GM23248 (cell line): ENCODE data around the gene RWDD3. TPM values are rescaled to one million over a fixed set of nuclear protein-coding genes. Genes with fewer than 3 reads are reported as not detected.

ENCODE experiments used
- DNase-seq: peaks from one replicate; pipeline ENCODE4 v3.0.0-alpha.2; 2015
- H2AFZ ChIP-seq: fragments of 200-600 bp; sonication (generic); 2 replicates; pipeline ENCODE4 v1.6.1; 2016; ENCODE audit warnings: antibody characterized with exemption
- H3F3A ChIP-seq: fragments of 200-600 bp; sonication (generic); 2 replicates; pipeline ENCODE4 v1.6.1; 2016; ENCODE audit warnings: mild to moderate bottlenecking, antibody characterized with exemption, mixed run types; ENCODE audit not compliant: insufficient read depth
- H3K27ac ChIP-seq: fragments of 200-600 bp; sonication (generic); 2 replicates; pipeline ENCODE4 v1.5.1; 2016; ENCODE audit warnings: mild to moderate bottlenecking
- H3K27me3 ChIP-seq: fragments of 200-600 bp; sonication (generic); replicated peaks from 2 replicates; pipeline ENCODE4 v1.6.1; 2016; ENCODE audit warnings: mild to moderate bottlenecking; ENCODE audit not compliant: insufficient read depth
- H3K36me3 ChIP-seq: fragments of 200-600 bp; sonication (generic); 2 replicates; pipeline ENCODE4 v1.6.1; 2016; ENCODE audit warnings: low read depth, mild to moderate bottlenecking
- H3K4me1 ChIP-seq: fragments of 200-600 bp; sonication (generic); 2 replicates; pipeline ENCODE4 v1.6.1; 2016; ENCODE audit warnings: mild to moderate bottlenecking; ENCODE audit not compliant: insufficient read depth
- H3K4me2 ChIP-seq: fragments of 200-600 bp; sonication (generic); one replicate; pipeline ENCODE4 v1.6.1; 2016; ENCODE audit warnings: mild to moderate bottlenecking; ENCODE audit not compliant: unreplicated experiment
- H3K4me3 ChIP-seq: fragments of 200-600 bp; sonication (generic); 2 replicates; pipeline ENCODE4 v1.5.1; 2016; ENCODE audit warnings: mild to moderate bottlenecking
- H3K79me2 ChIP-seq: fragments of 200-600 bp; sonication (generic); 2 replicates; pipeline ENCODE4 v1.6.1; 2016; ENCODE audit warnings: mild to moderate bottlenecking; ENCODE audit not compliant: insufficient read depth
- H3K9ac ChIP-seq: fragments of 200-600 bp; sonication (generic); 2 replicates; pipeline ENCODE4 v1.6.1; 2016; ENCODE audit warnings: mild to moderate bottlenecking
- H3K9me2 ChIP-seq: fragments of 200-600 bp; sonication (generic); 2 replicates; pipeline ENCODE4 v1.6.1; 2016; ENCODE audit warnings: mixed run types, mild to moderate bottlenecking, moderate library complexity; ENCODE audit not compliant: insufficient read depth
- H3K9me3 ChIP-seq: fragments of 200-600 bp; sonication (generic); one replicate; pipeline ENCODE4 v1.6.1; 2017; ENCODE audit warnings: low read depth
- H4K20me1 ChIP-seq: fragments of 200-600 bp; sonication (generic); 2 replicates; pipeline ENCODE4 v1.6.0; 2016; ENCODE audit not compliant: insufficient read depth
- EZH2 ChIP-seq: fragments of 200-600 bp; sonication (generic); IDR thresholded peaks from 2 replicates; pipeline ENCODE4 v1.6.1; 2018; ENCODE audit warnings: antibody characterized with exemption, mild to moderate bottlenecking; ENCODE audit not compliant: insufficient read depth, poor library complexity, severe bottlenecking
- EZH2phosphoT487 ChIP-seq: fragments of 200-600 bp; sonication (generic); IDR thresholded peaks from 2 replicates; pipeline ENCODE4 v1.6.1; 2018; ENCODE audit warnings: antibody characterized with exemption, moderate library complexity, mild to moderate bottlenecking, low read depth; ENCODE audit not compliant: insufficient read depth
- WGBS, 2 experiments: methylation state at CpG; one replicate each; pipeline ENCODE4 v1.1.6; 2015 to 2017; ENCODE audit warnings: low lambda C conversion rate in 2 of 2, low coverage in 1 of 2; ENCODE audit errors: missing lambda C conversion rate in 2 of 2; 5-methylcytosine and 5-hydroxymethylcytosine counted together
- in situ Hi-C: fragments of 300-500 bp; cut with MboI; formaldehyde crosslinking; loops from 2 replicates; pipeline ENCODE4 v1.15.0; 2020
- polyA plus RNA-seq: library from polyadenylated mRNA; unstranded; fragments of >200 nt; fragmentation: Nextera tagmentation; extraction: Ambion mirVana; gene quantifications from 2 replicates; pipeline ENCODE4 v1.2.1, GENCODE V29; 2016
- total RNA-seq: library from RNA; depleted of rRNA; stranded (reverse); fragments of >200 nt; shearing (Covaris generic); gene quantifications from 2 replicates; pipeline ENCODE4 v1.2.3, GENCODE V29; 2014

The RWDD3 gene
- total and polyA plus RNA-seq, 2 experiments from 2014 or later = 13.6 to 25.5 TPM

DNA sequence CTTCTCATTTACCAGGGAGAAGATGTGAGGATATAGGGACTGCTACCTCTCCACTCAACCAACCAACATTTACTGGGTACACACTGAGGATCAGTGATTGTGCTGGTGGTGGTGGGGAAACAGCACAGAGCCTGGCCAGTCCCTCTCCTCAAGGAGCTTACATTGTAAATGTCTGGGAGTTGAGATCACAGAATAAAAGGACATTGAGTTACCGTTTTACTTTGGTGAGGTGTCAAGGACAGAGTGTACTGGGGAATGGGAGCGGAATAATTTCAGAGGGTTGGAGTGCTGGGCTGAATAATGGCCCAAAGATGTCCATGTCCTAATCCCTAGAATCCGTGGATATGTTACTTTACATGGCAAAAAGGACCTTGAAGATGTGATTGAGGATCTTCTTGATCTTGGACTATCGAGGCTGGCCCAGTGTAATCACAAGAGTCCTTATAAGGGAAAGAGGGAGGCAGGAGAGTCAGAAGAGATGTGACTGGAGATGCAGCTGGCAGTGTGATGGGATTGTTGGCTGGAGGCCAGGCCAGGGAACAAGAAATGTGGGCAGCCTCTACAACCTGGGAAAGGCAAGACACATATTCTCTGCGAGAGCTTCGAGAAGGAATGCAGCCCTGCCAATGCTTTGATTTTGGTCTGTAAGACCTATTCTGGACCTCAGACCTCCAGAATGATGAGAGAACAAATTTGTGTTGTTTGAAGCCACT lies 26.6 kb upstream of the RWDD3 start:
- Histone ChIP-seq H3K36me3 (no peaks in the 10 kb centered on the region), H3K27me3 (no peaks in the 10 kb centered on the region), H3K79me2 (no peaks in the 10 kb centered on the region), H2AFZ (no peak overlapping the region), H3K9me3 (no peaks in the 10 kb centered on the region), H3K27ac (no peak overlapping the region), H3K4me3 (no peak overlapping the region), H3F3A (no peaks in the 10 kb centered on the region), H3K9ac (no peak overlapping the region), H3K4me1 (no peaks in the 10 kb centered on the region), H3K4me2 (no peak overlapping the region), H3K9me2 (no peaks in the 10 kb centered on the region), H4K20me1 (no peaks in the 10 kb centered on the region)
- TF ChIP-seq EZH2 (no peak), EZH2phosphoT487 (no peak)
- in situ Hi-C loops = no loop called here
- DNase-seq = no peak
- WGBS, 2 experiments = 39 to 41% methylated on average over 6 of the region's 6 CpGs

DNA sequence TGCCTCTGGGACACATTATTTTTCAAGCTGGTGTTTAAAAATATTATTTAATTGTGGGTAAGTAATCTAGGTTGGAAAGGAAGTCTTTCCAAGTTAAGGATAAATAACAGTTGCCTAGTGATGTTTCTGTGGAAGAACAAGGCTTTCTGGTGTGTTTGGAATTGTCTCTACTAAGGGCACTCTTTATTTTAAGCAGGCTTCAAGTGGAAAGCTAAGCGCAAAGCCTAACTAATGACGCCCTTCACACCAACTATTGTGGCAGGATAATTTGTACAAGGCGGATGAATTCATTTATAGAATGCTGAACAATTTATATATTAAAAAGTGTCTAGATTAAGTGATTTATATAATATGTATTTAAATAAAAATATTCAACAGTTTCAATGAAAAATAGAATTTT lies 25.1 kb upstream of the RWDD3 start:
- H3K4me3 ChIP-seq = no peak overlapping the region
- H2AFZ ChIP-seq = no peak overlapping the region
- 63 to 67% methylated on average over 3 of the region's 3 CpGs for WGBS, 2 experiments
- no peaks in the 10 kb centered on the region for H3K79me2 ChIP-seq
- TF ChIP-seq EZH2 (no peak), EZH2phosphoT487 (no peak)
- no peak overlapping the region for H3K27ac ChIP-seq
- H3K4me2 ChIP-seq = no peak overlapping the region
- no peaks in the 10 kb centered on the region for H3K9me2 ChIP-seq
- H3K9me3 ChIP-seq = no peaks in the 10 kb centered on the region
- H3K36me3 ChIP-seq = no peaks in the 10 kb centered on the region
- in situ Hi-C loops = no loop called here
- DNase-seq = no peak
- no peaks in the 10 kb centered on the region for H3K4me1 ChIP-seq
- H4K20me1 ChIP-seq = no peaks in the 10 kb centered on the region
- H3F3A ChIP-seq = no peaks in the 10 kb centered on the region
- H3K27me3 ChIP-seq = no peaks in the 10 kb centered on the region
- H3K9ac ChIP-seq = no peak overlapping the region

DNA sequence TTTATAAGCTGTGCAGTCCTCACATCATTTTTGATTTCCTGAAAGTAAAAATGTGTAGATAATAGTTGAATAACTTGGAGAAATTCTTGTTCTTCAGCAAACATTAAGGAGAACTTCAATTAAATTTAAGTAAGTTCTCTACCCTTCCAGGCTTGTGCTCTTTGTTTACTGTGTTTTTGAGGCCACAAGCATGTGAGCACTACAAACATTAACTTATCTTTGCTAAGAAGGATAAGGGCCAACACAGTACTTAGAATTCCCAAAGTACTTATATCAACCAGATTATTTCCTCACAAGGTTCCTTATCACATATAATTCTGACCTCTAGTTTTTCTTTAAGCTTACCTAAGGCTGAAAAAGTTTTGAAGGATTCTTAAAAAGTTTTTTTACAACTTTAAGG lies 24.7 kb upstream of the RWDD3 start:
- Histone ChIP-seq H3K36me3 (no peaks in the 10 kb centered on the region), H2AFZ (no peak overlapping the region), H3K27ac (no peak overlapping the region), H3K9ac (no peak overlapping the region), H3K4me2 (no peak overlapping the region), H3K9me2 (no peaks in the 10 kb centered on the region), H3K4me1 (no peaks in the 10 kb centered on the region), H3F3A (no peaks in the 10 kb centered on the region), H3K4me3 (no peak overlapping the region), H3K79me2 (no peaks in the 10 kb centered on the region), H3K9me3 (no peaks in the 10 kb centered on the region), H4K20me1 (no peaks in the 10 kb centered on the region), H3K27me3 (no peaks in the 10 kb centered on the region)
- no peak for DNase-seq
- TF ChIP-seq EZH2phosphoT487 = no peak
- no peak for TF ChIP-seq EZH2
- in situ Hi-C loops = no loop called here

DNA sequence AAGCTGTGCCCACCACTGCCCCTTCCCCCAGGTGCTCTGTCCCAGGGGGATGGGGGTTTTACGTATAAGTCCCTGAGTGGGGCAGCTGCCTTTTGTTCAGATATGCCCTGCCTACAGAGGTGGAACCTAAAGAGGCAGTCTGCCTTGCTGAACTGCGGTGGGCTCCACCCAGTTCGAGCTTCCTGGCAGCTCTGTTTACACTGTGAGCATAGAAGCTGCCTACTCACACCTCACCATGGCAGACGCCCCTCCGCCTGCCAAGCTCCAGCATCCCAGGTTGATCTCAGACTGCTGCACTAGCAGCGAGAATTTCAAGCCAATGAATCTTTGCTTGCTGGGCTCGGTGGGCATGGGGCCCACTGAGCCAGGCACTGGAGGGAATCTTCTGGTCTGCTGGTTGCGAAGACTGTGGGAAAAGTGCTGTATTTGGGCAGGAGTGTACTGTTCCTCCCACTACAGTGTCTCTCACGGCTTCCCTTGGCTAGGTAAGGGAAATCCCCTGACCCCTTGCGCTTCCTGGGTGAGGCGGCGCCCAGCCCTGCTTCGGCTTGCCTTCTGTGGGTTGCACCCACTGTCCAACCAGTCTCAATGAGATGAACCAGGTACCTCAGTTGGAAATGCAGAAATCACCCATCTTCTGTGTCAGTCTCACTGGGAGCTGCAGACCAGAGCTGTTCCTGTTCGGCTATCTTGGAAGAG lies 17.6 kb upstream of the RWDD3 start:
- no peak for TF ChIP-seq EZH2
- no peak for TF ChIP-seq EZH2phosphoT487
- 74% methylated on average over 14 of the region's 14 CpGs for WGBS, 2 experiments
- no peaks in the 10 kb centered on the region for H3K9me2 ChIP-seq
- H3K4me1 ChIP-seq = no peaks in the 10 kb centered on the region
- H3K9me3 ChIP-seq = no peaks in the 10 kb centered on the region
- no peak overlapping the region for H3K27ac ChIP-seq
- no peaks in the 10 kb centered on the region for H3F3A ChIP-seq
- DNase-seq = no peak
- no peaks in the 10 kb centered on the region for H4K20me1 ChIP-seq
- peaks cover 5% of the 10 kb centered on the region for H3K27me3 ChIP-seq
- no peaks in the 10 kb centered on the region for H3K36me3 ChIP-seq
- no peak overlapping the region for H3K4me2 ChIP-seq
- H3K79me2 ChIP-seq = no peaks in the 10 kb centered on the region
- H3K4me3 ChIP-seq = no peak overlapping the region
- H3K9ac ChIP-seq = no peak overlapping the region
- no peak overlapping the region for H2AFZ ChIP-seq
- in situ Hi-C loops = no loop called here
